Effector memory CD8-positive, alpha-beta T cell (primary cell): ENCODE results near the gene E4F1.
"Not testable (repeated sequence)": the region's sequence is repeated elsewhere in the genome, so short reads cannot be mapped to it uniquely, and the experiment has no call there.

Experiments
- ATAC-seq: fragments of 150-1000 bp; cut with Tn5 transposase; replicated peaks from 2 replicates; pipeline ENCODE4 v1.10.0; 2021; ENCODE audit warnings: mild to moderate bottlenecking, moderate library complexity
- DNase-seq, 3 experiments: peaks; one replicate each; pipeline ENCODE4 v3.0.0; 2021
- H3K27ac Mint-ChIP-seq, 2 donors: one replicate each; pipeline ENCODE4 v1.8.0; 2022; ENCODE audit warnings: mild to moderate bottlenecking in 2 of 2, mixed read lengths in 2 of 2, moderate library complexity in 2 of 2
- H3K27me3 Mint-ChIP-seq, 2 donors: one replicate each; pipeline ENCODE4 v1.8.0; 2022; ENCODE audit warnings: mixed read lengths in 2 of 2
- H3K36me3 Mint-ChIP-seq: one replicate; pipeline ENCODE4 v1.8.0; 2022; ENCODE audit warnings: mild to moderate bottlenecking, moderate library complexity, mixed read lengths; ENCODE audit not compliant: insufficient read depth
- H3K4me1 Mint-ChIP-seq, 2 donors: one replicate each; pipeline ENCODE4 v1.8.0; 2022; ENCODE audit warnings: low read depth in 2 of 2, mixed read lengths in 2 of 2
- H3K4me3 Mint-ChIP-seq, 2 donors: one replicate each; pipeline ENCODE4 v1.8.0; 2022; ENCODE audit warnings: mild to moderate bottlenecking in 2 of 2, mixed read lengths in 2 of 2, moderate library complexity in 2 of 2
- H3K9me3 Mint-ChIP-seq, 2 donors: one replicate each; pipeline ENCODE4 v1.8.0; 2022; ENCODE audit warnings: mixed read lengths in 2 of 2

Gene E4F1

DNA sequence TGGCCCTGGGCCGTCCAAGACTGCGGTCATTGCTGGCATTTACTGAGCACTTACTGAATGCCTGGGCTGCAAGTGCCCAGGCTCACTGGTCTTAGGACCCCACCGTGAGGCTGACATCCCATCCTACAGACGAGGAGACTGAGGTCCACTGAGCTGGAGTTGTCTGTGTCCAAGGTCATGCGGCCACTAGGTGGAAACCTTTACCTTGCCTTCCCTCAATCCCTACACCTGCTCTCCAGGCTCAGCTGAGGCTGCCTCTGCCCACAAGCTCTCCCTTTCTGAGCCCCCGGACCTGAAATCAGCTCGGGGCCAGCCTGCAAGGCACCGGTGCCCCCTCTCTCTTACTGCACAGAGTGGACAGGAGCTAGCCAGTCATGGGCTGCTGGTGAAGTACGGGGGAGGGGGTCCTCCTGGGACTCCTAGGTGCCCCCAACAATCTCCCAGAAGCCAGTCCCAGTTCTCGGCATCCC is 28.5 kb upstream of the E4F1 start:
- DNase-seq (peak; percentile 25 to 48 (median 33)), ATAC-seq (peak; percentile 80)
- Mint-ChIP-seq H3K36me3 (no peaks in the 10 kb centered on the region), H3K9me3 (no peaks in the 10 kb centered on the region), H3K4me1 (peaks cover 2 to 5% of the 10 kb centered on the region in 2 donors), H3K27ac (no peak overlapping the region), H3K4me3 (peak overlapping the region in 1 of 2 donors; percentile 48), H3K27me3 (peaks cover 28 to 43% of the 10 kb centered on the region in 2 donors)

DNA sequence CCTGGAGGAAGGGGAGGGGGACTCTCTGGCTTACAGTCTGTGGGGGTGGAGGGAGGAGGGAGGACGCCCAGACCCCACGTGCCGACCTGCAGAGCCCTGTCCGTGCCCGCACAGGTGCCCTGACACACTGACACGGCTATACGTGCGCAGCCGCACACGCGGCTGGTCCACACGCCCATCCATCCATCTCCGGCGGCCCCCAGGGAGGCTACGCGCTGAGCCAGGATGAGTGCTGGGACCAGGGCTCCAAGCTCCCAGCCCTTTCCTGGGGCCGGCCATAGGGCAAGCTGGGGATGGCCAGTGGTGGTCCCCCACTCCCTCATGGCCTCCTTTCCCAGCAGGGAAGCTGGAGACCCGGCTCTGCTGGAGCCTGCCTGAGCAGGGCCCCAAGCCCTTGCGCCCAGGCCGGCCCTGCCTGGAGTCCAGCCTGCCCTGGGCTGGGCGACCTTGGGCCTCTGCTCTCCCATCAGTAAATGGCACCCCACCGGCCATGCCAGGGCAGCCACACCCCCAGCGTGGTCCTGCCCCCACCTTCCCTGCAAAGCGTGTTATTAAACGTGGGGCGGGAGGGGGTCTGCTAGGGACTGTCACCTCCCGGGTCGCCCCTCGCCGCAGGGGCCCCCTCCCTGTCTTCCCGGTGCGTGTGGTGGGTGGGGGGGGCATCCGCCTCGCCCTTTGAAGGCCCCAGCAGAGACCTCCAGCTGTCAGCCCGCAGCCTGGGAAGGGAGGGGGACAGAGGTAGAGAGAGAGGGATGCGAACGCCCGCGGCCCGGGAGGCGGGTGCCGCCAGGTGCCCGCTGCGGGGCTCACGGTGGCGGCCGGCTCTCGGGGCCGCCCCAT is 27.8 kb upstream of the E4F1 start:
- DNase-seq = no peak
- Mint-ChIP-seq H3K36me3 (no peaks in the 10 kb centered on the region), H3K4me3 (peak overlapping the region; percentile 48), H3K4me1 (peaks cover 2 to 5% of the 10 kb centered on the region in 2 donors), H3K9me3 (no peaks in the 10 kb centered on the region), H3K27ac (no peak overlapping the region), H3K27me3 (peaks cover 33 to 50% of the 10 kb centered on the region in 2 donors)
- peak; percentile 28 for ATAC-seq

DNA sequence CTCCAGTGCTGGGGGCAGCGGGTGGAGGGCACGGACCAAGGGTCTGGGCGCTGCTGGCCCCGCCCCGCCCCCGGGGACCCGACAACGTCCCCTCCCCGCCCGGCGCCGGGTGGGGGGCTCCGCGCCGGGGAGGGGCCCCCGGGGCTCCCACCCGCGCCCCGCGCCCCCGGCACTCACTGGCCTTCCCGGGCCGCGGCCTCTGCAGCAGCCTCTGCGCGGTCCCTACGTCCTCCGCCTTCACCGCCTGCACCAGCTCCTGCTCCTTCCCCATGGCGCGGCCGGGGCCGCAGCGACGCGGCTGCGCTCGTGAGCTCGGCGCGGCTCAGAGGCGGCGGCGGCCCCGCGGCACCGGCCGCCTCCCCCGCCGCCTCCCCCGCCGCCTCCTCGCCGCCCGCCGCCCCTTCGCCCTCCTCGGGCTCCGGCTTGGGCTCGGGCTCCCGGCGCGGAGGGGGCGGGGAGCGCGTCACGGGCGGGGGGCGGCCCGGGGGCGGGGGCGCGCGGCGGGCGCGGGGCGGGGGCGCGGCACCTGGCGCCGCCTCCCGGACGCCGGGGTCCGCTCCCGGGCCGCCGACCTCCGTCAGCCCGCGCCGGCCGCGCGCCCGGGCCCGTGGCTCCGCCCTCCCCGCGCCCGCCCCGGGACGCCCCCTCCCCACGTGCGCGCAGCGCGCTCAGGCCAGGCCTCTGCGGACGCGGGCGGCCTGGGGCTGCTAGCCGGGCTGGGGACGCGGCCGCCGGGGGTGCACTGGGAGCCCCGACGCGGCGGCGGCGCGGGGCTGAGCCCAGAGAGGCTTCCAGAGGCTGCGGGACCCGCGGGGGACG is 27.0 kb upstream of the E4F1 start, which contains the start of gene CASKIN1:
TSS of gene CASKIN1 (minus strand) at position 444 of the 819 bp plus-strand sequence. CDS start at position 271, 173 bp downstream.
- ATAC-seq = peak; percentile 62
- Mint-ChIP-seq H3K36me3 (no peaks in the 10 kb centered on the region), H3K9me3 (no peaks in the 10 kb centered on the region), H3K27ac (no peak within 1 kb of the TSS), H3K27me3 (peaks cover 33 to 50% of the 10 kb centered on the region in 2 donors), H3K4me1 (peaks cover 2 to 5% of the 10 kb centered on the region in 2 donors), H3K4me3 (peak within 1 kb of the TSS; percentile 73 to 74)
- DNase-seq = no peak

DNA sequence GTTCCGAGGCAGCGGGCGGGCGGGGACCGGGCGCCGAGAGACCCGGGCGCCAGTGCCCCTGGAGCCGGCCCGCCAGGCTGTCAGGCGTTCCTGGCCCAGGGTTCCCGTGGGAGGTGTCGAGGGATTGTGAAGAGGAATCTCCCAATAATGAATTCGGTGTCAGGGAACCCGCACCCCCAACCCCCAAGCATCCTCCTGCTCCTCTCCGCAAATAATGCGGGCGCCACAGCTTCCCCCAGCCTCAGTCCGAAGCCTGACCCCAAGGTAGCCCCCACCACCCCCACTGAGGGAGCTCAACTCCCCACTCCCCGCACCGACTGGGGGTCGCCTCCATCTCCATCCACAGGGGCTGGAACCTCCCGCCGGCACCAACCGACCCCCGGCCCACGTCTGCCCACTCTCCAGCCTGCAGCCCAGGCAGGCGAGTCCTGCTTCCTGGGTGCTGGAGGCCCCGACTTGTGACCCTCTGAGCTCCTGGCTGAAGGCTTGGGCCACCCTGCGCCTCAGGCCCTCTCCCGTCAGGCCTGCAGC is 26.3 kb upstream of the E4F1 start:
- Mint-ChIP-seq H3K27ac (no peak overlapping the region), H3K4me3 (peak overlapping the region; percentile 73 to 74), H3K9me3 (no peaks in the 10 kb centered on the region), H3K4me1 (peaks cover 2 to 5% of the 10 kb centered on the region in 2 donors), H3K27me3 (peaks cover 33 to 50% of the 10 kb centered on the region in 2 donors), H3K36me3 (no peaks in the 10 kb centered on the region)
- DNase-seq (no peak), ATAC-seq (no peak)

DNA sequence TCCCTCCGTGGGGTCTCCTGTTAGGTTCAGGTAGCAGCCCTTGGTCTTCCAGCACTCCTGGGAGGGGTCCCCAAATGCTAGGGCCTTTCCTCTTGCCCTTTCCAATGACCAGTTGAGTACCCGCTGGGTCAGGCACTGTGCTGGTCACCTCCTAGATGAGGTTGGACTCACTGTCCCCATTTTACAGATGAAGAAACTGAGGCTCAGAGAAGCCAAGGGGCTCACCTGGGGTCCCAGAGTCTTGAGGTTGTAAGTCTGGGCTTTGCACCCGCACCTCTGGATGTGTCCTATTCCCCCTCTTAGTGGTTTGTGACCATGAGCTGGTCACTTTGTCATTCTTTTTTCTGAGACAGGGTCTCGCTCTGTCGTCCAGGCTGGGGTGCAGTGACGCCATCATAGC is 25.6 kb upstream of the E4F1 start:
- no peak for DNase-seq
- Mint-ChIP-seq H3K36me3 (peaks cover 3% of the 10 kb centered on the region), H3K27me3 (peaks cover 33 to 50% of the 10 kb centered on the region in 2 donors), H3K9me3 (no peaks in the 10 kb centered on the region), H3K27ac (no peak overlapping the region), H3K4me1 (peaks cover 2 to 5% of the 10 kb centered on the region in 2 donors), H3K4me3 (peak overlapping the region in 1 of 2 donors; percentile 73)
- no peak for ATAC-seq

DNA sequence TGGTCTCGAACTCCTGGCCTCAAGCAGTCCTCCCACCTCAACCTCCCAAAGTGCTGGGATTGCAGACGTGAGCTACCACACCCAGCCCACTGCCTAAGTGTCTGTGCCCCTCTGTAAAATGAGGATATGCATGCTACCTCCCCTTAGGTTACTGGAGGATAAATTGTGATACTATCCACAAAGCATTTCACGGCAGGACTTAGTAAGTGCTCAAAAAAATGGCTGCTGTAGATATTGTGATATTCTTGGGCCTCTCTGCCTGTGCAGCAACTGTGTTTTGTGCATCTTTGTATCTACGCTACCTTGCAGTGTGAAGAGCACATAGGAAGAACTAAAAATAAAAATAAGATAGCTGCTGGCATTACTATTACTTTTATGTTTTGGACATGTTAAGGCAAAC is 25.1 kb upstream of the E4F1 start:
- peaks cover 33 to 50% of the 10 kb centered on the region in 2 donors for H3K27me3 Mint-ChIP-seq
- peaks cover 3% of the 10 kb centered on the region for H3K36me3 Mint-ChIP-seq
- H3K27ac Mint-ChIP-seq = no peak overlapping the region
- ATAC-seq (no peak), DNase-seq (no peak)
- peak overlapping the region in 1 of 2 donors; percentile 73 for H3K4me3 Mint-ChIP-seq
- H3K9me3 Mint-ChIP-seq = no peaks in the 10 kb centered on the region
- peaks cover 2 to 5% of the 10 kb centered on the region in 2 donors for H3K4me1 Mint-ChIP-seq

DNA sequence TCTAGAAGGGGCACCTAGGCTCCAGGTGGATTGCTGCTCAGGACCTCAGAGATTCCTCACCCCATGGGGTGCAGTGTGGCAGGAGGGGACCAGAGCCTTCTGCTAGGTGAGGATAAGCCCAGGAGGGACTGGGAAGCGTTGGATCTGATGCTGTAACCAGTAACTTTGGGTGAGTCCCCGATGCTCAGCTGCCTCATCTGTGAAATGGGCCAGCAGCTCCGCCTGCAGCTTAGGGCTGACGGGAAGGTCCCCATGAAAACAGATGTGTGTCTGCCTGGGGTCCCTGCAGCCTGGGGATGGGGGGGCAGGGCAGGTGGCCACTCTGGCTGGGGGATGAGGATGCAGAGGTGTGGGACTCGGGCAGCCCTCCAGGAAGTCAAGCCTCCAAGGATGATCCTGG is 24.3 kb upstream of the E4F1 start:
- H3K27me3 Mint-ChIP-seq = peaks cover 33 to 48% of the 10 kb centered on the region in 2 donors
- ATAC-seq = no peak
- no peak for DNase-seq
- H3K36me3 Mint-ChIP-seq = peaks cover 3% of the 10 kb centered on the region
- H3K9me3 Mint-ChIP-seq = no peaks in the 10 kb centered on the region
- H3K4me1 Mint-ChIP-seq = peaks cover 2 to 11% of the 10 kb centered on the region in 2 donors
- no peak overlapping the region for H3K4me3 Mint-ChIP-seq
- no peak overlapping the region for H3K27ac Mint-ChIP-seq

DNA sequence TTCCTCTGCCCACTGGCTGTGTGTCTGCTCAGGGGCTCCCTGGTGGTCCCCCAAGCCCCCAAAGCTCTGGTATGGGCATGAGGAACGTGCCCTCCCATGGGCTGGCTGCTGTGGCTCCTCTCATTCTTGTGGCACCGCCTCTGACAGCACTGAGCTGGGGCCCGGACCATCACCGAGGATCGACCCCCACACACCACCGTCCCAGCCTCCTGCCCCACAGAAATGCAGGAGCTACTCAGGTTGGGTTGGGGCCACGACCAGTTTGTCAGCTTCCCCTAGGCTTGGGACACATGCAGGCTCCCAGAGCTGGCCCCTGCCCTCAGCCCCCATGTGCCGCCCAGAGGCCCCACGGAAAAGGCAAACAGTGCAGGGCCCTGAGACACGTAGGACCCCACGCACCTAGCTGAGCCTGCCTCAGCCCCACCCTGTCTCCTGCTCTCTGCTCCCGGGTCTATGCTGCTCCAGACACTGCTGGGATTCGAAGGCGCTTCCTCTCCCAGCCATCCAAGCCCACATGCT is 23.7 kb upstream of the E4F1 start:
- no peak for ATAC-seq
- no peak for DNase-seq
- Mint-ChIP-seq H3K4me3 (no peak overlapping the region), H3K36me3 (peaks cover 3% of the 10 kb centered on the region), H3K27me3 (peaks cover 33 to 42% of the 10 kb centered on the region in 2 donors), H3K4me1 (peaks cover 8 to 15% of the 10 kb centered on the region in 2 donors), H3K9me3 (no peaks in the 10 kb centered on the region), H3K27ac (no peak overlapping the region)

DNA sequence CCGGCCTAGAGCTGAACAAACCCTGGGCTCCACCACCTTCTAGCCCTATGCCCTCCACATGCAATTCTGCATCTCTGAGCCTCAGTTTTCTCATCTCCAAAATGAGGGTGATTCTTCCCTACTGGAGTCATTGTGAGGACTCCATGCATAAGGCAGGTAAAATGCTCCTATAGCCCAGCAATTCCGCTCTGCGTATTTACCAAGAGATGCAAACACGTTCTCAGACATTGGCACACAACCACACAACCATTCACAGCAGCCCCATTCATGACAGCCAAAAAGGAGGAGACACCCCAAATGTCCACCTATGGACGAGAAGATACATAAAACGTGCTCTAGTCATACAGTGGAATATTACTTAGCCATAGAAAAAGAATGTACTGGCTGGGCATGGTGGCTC is 23.1 kb upstream of the E4F1 start:
- Mint-ChIP-seq H3K27me3 (peaks cover 26 to 36% of the 10 kb centered on the region in 2 donors), H3K36me3 (peaks cover 5% of the 10 kb centered on the region), H3K4me1 (peaks cover 7 to 11% of the 10 kb centered on the region in 2 donors), H3K4me3 (no peak overlapping the region), H3K9me3 (no peaks in the 10 kb centered on the region), H3K27ac (no peak overlapping the region)
- ATAC-seq = no peak
- no peak for DNase-seq

DNA sequence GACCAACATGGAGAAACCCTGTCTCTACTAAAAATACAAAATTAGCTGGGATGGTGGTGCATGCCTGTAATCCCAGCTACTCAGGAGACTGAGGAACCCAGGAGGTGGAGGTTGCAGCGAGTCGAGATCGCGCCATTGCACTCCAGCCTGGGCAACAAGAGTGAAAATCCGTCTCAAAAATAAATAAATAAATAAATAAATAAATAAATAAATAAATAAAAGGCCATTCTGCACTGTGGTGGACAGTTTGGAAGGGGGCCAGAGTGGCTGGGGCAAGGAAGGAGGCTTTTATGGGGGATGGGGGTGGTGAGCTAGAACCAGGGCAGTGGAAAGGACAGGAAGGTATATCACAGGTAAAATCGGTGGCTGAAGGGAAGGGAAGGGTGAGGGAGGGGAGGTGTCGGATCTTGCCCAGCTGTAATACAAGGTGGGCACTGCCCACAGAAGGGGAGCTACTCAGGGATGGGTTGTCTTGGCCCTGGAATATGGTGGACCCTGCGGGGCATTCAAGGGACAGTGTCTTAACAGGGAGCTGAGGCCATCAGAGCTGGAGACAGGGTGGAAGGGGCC is 20.2 kb upstream of the E4F1 start:
- not testable (repeated sequence) for H3K27ac Mint-ChIP-seq

DNA sequence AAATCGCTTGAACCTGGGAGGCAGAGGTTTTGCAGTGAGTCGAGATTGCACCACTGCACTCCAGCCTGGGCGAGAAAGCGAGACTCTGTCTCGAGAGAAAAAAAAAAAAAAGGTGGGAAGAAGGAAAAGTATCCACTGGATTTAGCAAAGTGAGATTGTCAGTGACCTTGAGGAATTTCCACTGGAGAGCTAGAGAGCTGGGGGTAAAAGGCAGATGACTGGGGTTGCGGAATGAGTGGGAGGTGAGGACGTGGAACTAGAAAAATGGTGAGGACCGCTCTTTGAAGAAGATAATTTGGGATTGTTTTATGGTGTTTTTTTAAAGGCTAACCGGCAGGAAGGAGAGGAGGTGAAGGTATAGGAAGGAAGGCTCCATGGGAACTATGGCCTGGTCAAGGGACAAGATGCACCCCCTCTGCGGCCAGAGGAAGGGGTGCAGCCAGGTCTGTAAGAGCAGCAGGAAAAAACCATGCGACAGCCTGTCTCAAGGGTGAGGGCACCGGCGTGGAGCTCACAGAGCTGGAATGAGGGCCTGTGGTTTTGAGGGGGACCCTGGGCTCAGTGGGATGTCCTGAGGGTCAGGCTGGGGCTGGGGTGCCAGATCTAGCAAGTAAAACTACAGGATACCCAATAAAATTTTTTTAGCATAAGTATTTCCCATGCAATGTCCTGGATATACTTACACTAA is 18.8 kb upstream of the E4F1 start:
- H3K4me3 Mint-ChIP-seq = peak overlapping the region; percentile 71 to 81
- no peak for ATAC-seq
- H3K36me3 Mint-ChIP-seq = peaks cover 17% of the 10 kb centered on the region

More for the DNA sequence above, 20.2 kb upstream of the E4F1 start:
- Mint-ChIP-seq H3K27me3 (peaks cover 16 to 21% of the 10 kb centered on the region in 2 donors), H3K4me3 (peak overlapping the region; percentile 71 to 81), H3K4me1 (peaks cover 18 to 22% of the 10 kb centered on the region in 2 donors), H3K36me3 (peaks cover 11% of the 10 kb centered on the region)
- DNase-seq, ATAC-seq, H3K9me3 Mint-ChIP-seq: not testable (repeated sequence)

More for the DNA sequence above, 18.8 kb upstream of the E4F1 start:
- Mint-ChIP-seq H3K4me1 (peaks cover 18 to 22% of the 10 kb centered on the region in 2 donors), H3K9me3 (no peaks in the 10 kb centered on the region), H3K27ac (peak overlapping the region; percentile 85 to 90), H3K27me3 (peaks cover 6 to 10% of the 10 kb centered on the region in 2 donors)
- DNase-seq = no peak
